Memory B cell (primary cell): ENCODE data around the gene RGS6.
A peak's percentile ranks its signal among the peaks of the same experiment; 100 is the strongest.

Experiments used
- ATAC-seq: fragments of 150-1000 bp; cut with Tn5 transposase; 2 replicates; pipeline ENCODE4 v1.10.0; 2021; ENCODE audit warnings: low read depth, mild to moderate bottlenecking, moderate library complexity
- DNase-seq, 2 donors: peaks; one replicate each; pipeline ENCODE4 v3.0.0; 2022; ENCODE audit warnings: low spot score in 2 of 2
- H3K27ac Mint-ChIP-seq: one replicate; pipeline ENCODE4 v1.8.0; 2022; ENCODE audit warnings: mild to moderate bottlenecking, moderate library complexity, mixed read lengths
- H3K27me3 Mint-ChIP-seq: one replicate; pipeline ENCODE4 v1.8.0; 2022; ENCODE audit warnings: mixed read lengths
- H3K36me3 Mint-ChIP-seq: one replicate; pipeline ENCODE4 v1.8.0; 2022; ENCODE audit warnings: mild to moderate bottlenecking, mixed read lengths
- H3K4me1 Mint-ChIP-seq: one replicate; pipeline ENCODE4 v1.8.0; 2022; ENCODE audit warnings: mixed read lengths
- H3K4me3 Mint-ChIP-seq: one replicate; pipeline ENCODE4 v1.8.0; 2022; ENCODE audit warnings: mild to moderate bottlenecking, moderate library complexity, mixed read lengths
- H3K9me3 Mint-ChIP-seq: one replicate; pipeline ENCODE4 v1.8.0; 2022; ENCODE audit warnings: mixed read lengths

The RGS6 gene

GRCh38 chr14:72554401-72554800 lies 622.2 kb downstream of the RGS6 start:
- DNase-seq (no peak), ATAC-seq (no peak)
- Mint-ChIP-seq H3K27me3 (no peaks in the 10 kb centered on the region), H3K4me3 (no peak overlapping the region), H3K27ac (no peak overlapping the region), H3K9me3 (no peaks in the 10 kb centered on the region), H3K4me1 (peaks cover 10% of the 10 kb centered on the region), H3K36me3 (no peaks in the 10 kb centered on the region)

- Mint-ChIP-seq H3K27me3 (no peaks in the 10 kb centered on the region), H3K27ac (no peak overlapping the region), H3K4me3 (no peak overlapping the region), H3K4me1 (peaks cover 10% of the 10 kb centered on the region), H3K9me3 (no peaks in the 10 kb centered on the region), H3K36me3 (no peaks in the 10 kb centered on the region)
- DNase-seq (no peak), ATAC-seq (no peak)
Measured at GRCh38 chr14:72554994-72555608, 622.9 kb downstream of the RGS6 start.

GRCh38 chr14:72555609-72556000 lies 623.4 kb downstream of the RGS6 start:
- Mint-ChIP-seq H3K27me3 (no peaks in the 10 kb centered on the region), H3K36me3 (no peaks in the 10 kb centered on the region), H3K9me3 (no peaks in the 10 kb centered on the region), H3K4me1 (peaks cover 11% of the 10 kb centered on the region), H3K27ac (no peak overlapping the region), H3K4me3 (no peak overlapping the region)
- DNase-seq (no peak), ATAC-seq (no peak)

GRCh38 chr14:72557671-72558070 lies 625.4 kb downstream of the RGS6 start:
- Mint-ChIP-seq H3K9me3 (no peaks in the 10 kb centered on the region), H3K27me3 (no peaks in the 10 kb centered on the region), H3K4me3 (no peak overlapping the region), H3K27ac (no peak overlapping the region), H3K36me3 (no peaks in the 10 kb centered on the region), H3K4me1 (peaks cover 14% of the 10 kb centered on the region)
- no peak for ATAC-seq
- no peak for DNase-seq

GRCh38 chr14:72558721-72559120 lies 626.5 kb downstream of the RGS6 start:
- no peaks in the 10 kb centered on the region for H3K36me3 Mint-ChIP-seq
- ATAC-seq (no peak), DNase-seq (no peak)
- H3K4me3 Mint-ChIP-seq, result no peak overlapping the region
- H3K9me3 Mint-ChIP-seq, result no peaks in the 10 kb centered on the region
- H3K27me3 Mint-ChIP-seq, result no peaks in the 10 kb centered on the region
- no peak overlapping the region for H3K27ac Mint-ChIP-seq
- H3K4me1 Mint-ChIP-seq, result peaks cover 23% of the 10 kb centered on the region

GRCh38 chr14:72559202-72559601 lies 627.0 kb downstream of the RGS6 start:
- DNase-seq, result no peak
- Mint-ChIP-seq H3K4me1 (peaks cover 28% of the 10 kb centered on the region), H3K27ac (no peak overlapping the region), H3K36me3 (no peaks in the 10 kb centered on the region), H3K27me3 (no peaks in the 10 kb centered on the region), H3K4me3 (no peak overlapping the region), H3K9me3 (no peaks in the 10 kb centered on the region)
- no peak for ATAC-seq

- Mint-ChIP-seq H3K27ac (no peak overlapping the region), H3K9me3 (no peaks in the 10 kb centered on the region), H3K27me3 (no peaks in the 10 kb centered on the region), H3K4me1 (peaks cover 30% of the 10 kb centered on the region), H3K4me3 (no peak overlapping the region), H3K36me3 (no peaks in the 10 kb centered on the region)
- DNase-seq (no peak), ATAC-seq (no peak)
Measured at GRCh38 chr14:72559669-72560255, 627.5 kb downstream of the RGS6 start.

GRCh38 chr14:72560331-72560730 lies 628.1 kb downstream of the RGS6 start:
- DNase-seq (no peak), ATAC-seq (no peak)
- Mint-ChIP-seq H3K9me3 (no peaks in the 10 kb centered on the region), H3K36me3 (no peaks in the 10 kb centered on the region), H3K27me3 (no peaks in the 10 kb centered on the region), H3K27ac (no peak overlapping the region), H3K4me3 (no peak overlapping the region), H3K4me1 (peaks cover 30% of the 10 kb centered on the region)

GRCh38 chr14:72560889-72561493 lies 628.8 kb downstream of the RGS6 start:
- Mint-ChIP-seq H3K27me3 (no peaks in the 10 kb centered on the region), H3K4me1 (peaks cover 30% of the 10 kb centered on the region), H3K4me3 (no peak overlapping the region), H3K27ac (no peak overlapping the region), H3K36me3 (no peaks in the 10 kb centered on the region), H3K9me3 (no peaks in the 10 kb centered on the region)
- no peak for DNase-seq
- no peak for ATAC-seq

- ATAC-seq (no peak), DNase-seq (no peak)
- Mint-ChIP-seq H3K27me3 (peaks cover 1% of the 10 kb centered on the region), H3K4me3 (no peak overlapping the region), H3K9me3 (no peaks in the 10 kb centered on the region), H3K4me1 (peaks cover 35% of the 10 kb centered on the region), H3K36me3 (no peaks in the 10 kb centered on the region), H3K27ac (no peak overlapping the region)
Measured at GRCh38 chr14:72562300-72562699, 630.1 kb downstream of the RGS6 start.

GRCh38 chr14:72563676-72564075 lies 631.4 kb downstream of the RGS6 start:
- Mint-ChIP-seq H3K36me3 (no peaks in the 10 kb centered on the region), H3K27ac (no peak overlapping the region), H3K9me3 (no peaks in the 10 kb centered on the region), H3K27me3 (peaks cover 1% of the 10 kb centered on the region), H3K4me3 (peak overlapping the region; percentile 31), H3K4me1 (peaks cover 35% of the 10 kb centered on the region)
- ATAC-seq (peak; percentile 79), DNase-seq (no peak)

- no peak overlapping the region for H3K4me3 Mint-ChIP-seq
- DNase-seq, result no peak
- no peaks in the 10 kb centered on the region for H3K9me3 Mint-ChIP-seq
- ATAC-seq, result no peak
- H3K4me1 Mint-ChIP-seq, result peaks cover 25% of the 10 kb centered on the region
- no peaks in the 10 kb centered on the region for H3K36me3 Mint-ChIP-seq
- peaks cover 1% of the 10 kb centered on the region for H3K27me3 Mint-ChIP-seq
- no peak overlapping the region for H3K27ac Mint-ChIP-seq
Measured at GRCh38 chr14:72565149-72565559, 632.9 kb downstream of the RGS6 start.

- no peaks in the 10 kb centered on the region for H3K36me3 Mint-ChIP-seq
- peaks cover 21% of the 10 kb centered on the region for H3K4me1 Mint-ChIP-seq
- DNase-seq (no peak), ATAC-seq (no peak)
- H3K9me3 Mint-ChIP-seq, result no peaks in the 10 kb centered on the region
- H3K27ac Mint-ChIP-seq, result no peak overlapping the region
- H3K27me3 Mint-ChIP-seq, result peaks cover 1% of the 10 kb centered on the region
- H3K4me3 Mint-ChIP-seq, result no peak overlapping the region
Measured at GRCh38 chr14:72565917-72566316, 633.7 kb downstream of the RGS6 start.

- Mint-ChIP-seq H3K27me3 (peaks cover 1% of the 10 kb centered on the region), H3K27ac (no peak overlapping the region), H3K36me3 (no peaks in the 10 kb centered on the region), H3K4me3 (no peak overlapping the region), H3K4me1 (peaks cover 21% of the 10 kb centered on the region), H3K9me3 (peaks cover 5% of the 10 kb centered on the region)
- DNase-seq, result no peak
- ATAC-seq, result no peak
Measured at GRCh38 chr14:72567226-72567625, 635.0 kb downstream of the RGS6 start.
